Smooth muscle cell (in vitro differentiated cells): Measurements from ENCODE around the gene ASIC2. TPM values are rescaled to one million over a fixed set of nuclear protein-coding genes. Genes with fewer than 3 reads are reported as not detected.

Source experiments
- DNase-seq: peaks from one replicate; lab custom pipeline; 2025; ENCODE audit not compliant: unreplicated experiment; lab: John Stamatoyannopoulos, UW
- H2AFZ ChIP-seq: fragments of 200-600 bp; sonication (generic); 2 replicates; pipeline ENCODE4 v1.6.0; 2016; ENCODE audit warnings: antibody characterized with exemption, low read depth, mild to moderate bottlenecking
- H3F3A ChIP-seq: fragments of 200-600 bp; sonication (generic); 2 replicates; pipeline ENCODE4 v1.6.0; 2017; ENCODE audit warnings: antibody characterized with exemption, low read depth
- H3K27ac ChIP-seq: fragments of 200-600 bp; sonication (generic); 2 replicates; pipeline ENCODE4 v1.5.1; 2016; ENCODE audit warnings: low read depth, mild to moderate bottlenecking
- H3K27me3 ChIP-seq: fragments of 200-600 bp; sonication (generic); 2 replicates; pipeline ENCODE4 v1.6.1; 2016; ENCODE audit warnings: low read depth, mild to moderate bottlenecking
- H3K36me3 ChIP-seq: fragments of 200-600 bp; sonication (generic); 2 replicates; pipeline ENCODE4 v1.5.1; 2016; ENCODE audit warnings: low read depth
- H3K4me1 ChIP-seq: fragments of 200-600 bp; sonication (generic); 2 replicates; pipeline ENCODE4 v1.5.1; 2016; ENCODE audit warnings: low read depth
- H3K4me2 ChIP-seq: fragments of 200-600 bp; sonication (generic); 2 replicates; pipeline ENCODE4 v1.6.0; 2016; ENCODE audit warnings: mild to moderate bottlenecking
- H3K4me3 ChIP-seq: fragments of 200-600 bp; sonication (generic); 2 replicates; pipeline ENCODE4 v1.5.1; 2016; ENCODE audit warnings: mild to moderate bottlenecking
- H3K79me2 ChIP-seq: fragments of 200-600 bp; sonication (generic); 2 replicates; pipeline ENCODE4 v1.6.0; 2016; ENCODE audit warnings: low read depth, mild to moderate bottlenecking
- H3K9ac ChIP-seq: fragments of 200-600 bp; sonication (generic); 2 replicates; pipeline ENCODE4 v1.6.0; 2016; ENCODE audit warnings: low read depth
- H3K9me3 ChIP-seq: fragments of 200-600 bp; sonication (generic); replicated peaks from 2 replicates; pipeline ENCODE4 v1.5.1; 2016; ENCODE audit warnings: low read depth
- H4K20me1 ChIP-seq: fragments of 200-600 bp; sonication (generic); 2 replicates; pipeline ENCODE4 v1.6.0; 2016; ENCODE audit warnings: low read depth
- WGBS: methylation state at CpG from one replicate; pipeline ENCODE4 v1.1.7; 2016; ENCODE audit warnings: low lambda C conversion rate; 5-methylcytosine and 5-hydroxymethylcytosine counted together
- polyA plus RNA-seq: library from polyadenylated mRNA; unstranded; fragments of >200 nt; fragmentation: Nextera tagmentation; extraction: Ambion mirVana; gene quantifications from 2 replicates; pipeline ENCODE4 v1.2.1, GENCODE V29; 2016
- total RNA-seq: library from RNA; depleted of rRNA; stranded (reverse); fragments of >200 nt; gene quantifications from 2 replicates; pipeline ENCODE4 v1.2.3, GENCODE V29; 2014
- TF ChIP-seq, protein P1 (sequence below): fragments of 200-600 bp; sonication (generic); IDR thresholded peaks from 2 replicates; pipeline ENCODE4 v1.5.1; 2017; ENCODE audit warnings: borderline replicate concordance, mild to moderate bottlenecking, antibody characterized with exemption; ENCODE audit not compliant: insufficient read depth, poor library complexity, severe bottlenecking

Gene ASIC2
- total and polyA plus RNA-seq, 2 experiments from 2014 or later, result 0.18 to 0.23 TPM

DNA sequence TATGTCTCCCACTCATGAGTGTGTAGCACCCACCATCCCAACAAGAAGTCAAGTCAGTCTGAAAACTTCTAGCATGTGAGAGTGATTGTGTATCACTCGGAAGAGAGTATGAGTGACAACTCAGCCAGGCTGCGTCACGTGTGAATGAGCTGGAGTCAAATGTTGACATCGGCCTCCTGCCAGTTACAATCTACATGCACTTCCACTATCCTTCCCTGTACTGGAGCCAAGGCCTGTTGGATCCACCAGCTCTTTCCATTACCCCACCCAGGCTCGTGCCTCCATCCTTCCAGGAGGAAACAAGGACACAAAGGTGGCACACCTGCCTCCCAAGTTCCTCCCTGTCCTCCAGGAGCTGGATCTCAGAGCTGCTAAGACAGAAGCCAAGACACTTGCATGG, 64.5 kb downstream of the ASIC2 start:
- Histone ChIP-seq H3K27me3 (peaks cover 10% of the 10 kb centered on the region), H3K27ac (no peak overlapping the region), H3K36me3 (no peaks in the 10 kb centered on the region), H4K20me1 (no peaks in the 10 kb centered on the region), H3K9ac (no peak overlapping the region), H3K79me2 (no peaks in the 10 kb centered on the region), H3F3A (no peaks in the 10 kb centered on the region), H2AFZ (no peak overlapping the region), H3K4me1 (no peaks in the 10 kb centered on the region), H3K4me3 (no peak overlapping the region), H3K9me3 (no peaks in the 10 kb centered on the region), H3K4me2 (no peak overlapping the region)
- WGBS, result 92% methylated on average over 5 of the region's 5 CpGs
- no peak for DNase-seq
- TF ChIP-seq, protein P1, sequence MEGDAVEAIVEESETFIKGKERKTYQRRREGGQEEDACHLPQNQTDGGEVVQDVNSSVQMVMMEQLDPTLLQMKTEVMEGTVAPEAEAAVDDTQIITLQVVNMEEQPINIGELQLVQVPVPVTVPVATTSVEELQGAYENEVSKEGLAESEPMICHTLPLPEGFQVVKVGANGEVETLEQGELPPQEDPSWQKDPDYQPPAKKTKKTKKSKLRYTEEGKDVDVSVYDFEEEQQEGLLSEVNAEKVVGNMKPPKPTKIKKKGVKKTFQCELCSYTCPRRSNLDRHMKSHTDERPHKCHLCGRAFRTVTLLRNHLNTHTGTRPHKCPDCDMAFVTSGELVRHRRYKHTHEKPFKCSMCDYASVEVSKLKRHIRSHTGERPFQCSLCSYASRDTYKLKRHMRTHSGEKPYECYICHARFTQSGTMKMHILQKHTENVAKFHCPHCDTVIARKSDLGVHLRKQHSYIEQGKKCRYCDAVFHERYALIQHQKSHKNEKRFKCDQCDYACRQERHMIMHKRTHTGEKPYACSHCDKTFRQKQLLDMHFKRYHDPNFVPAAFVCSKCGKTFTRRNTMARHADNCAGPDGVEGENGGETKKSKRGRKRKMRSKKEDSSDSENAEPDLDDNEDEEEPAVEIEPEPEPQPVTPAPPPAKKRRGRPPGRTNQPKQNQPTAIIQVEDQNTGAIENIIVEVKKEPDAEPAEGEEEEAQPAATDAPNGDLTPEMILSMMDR, result no peak

DNA sequence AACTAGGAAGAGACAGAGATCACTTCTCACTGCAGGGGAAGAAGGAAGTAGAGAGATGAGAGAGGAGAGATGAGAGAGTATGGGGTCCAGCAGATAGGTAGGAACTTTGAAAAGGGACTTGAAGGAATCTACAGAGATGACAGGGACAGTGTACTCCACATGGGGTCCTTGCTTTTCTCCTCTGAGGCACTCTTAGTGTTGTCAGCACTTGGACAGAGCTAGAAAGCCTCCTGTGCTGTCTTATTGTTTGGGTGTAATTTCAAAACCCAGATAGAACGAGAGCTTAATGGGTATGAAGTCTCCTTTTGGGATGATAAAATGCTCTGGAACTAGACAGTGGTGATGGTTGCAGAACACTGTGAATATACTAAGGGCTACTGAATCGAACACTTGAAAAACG, 65.2 kb downstream of the ASIC2 start:
- no peaks in the 10 kb centered on the region for H3K9me3 ChIP-seq
- DNase-seq, result no peak
- H3K4me1 ChIP-seq, result no peaks in the 10 kb centered on the region
- 79% methylated on average over 3 of the region's 3 CpGs for WGBS
- H4K20me1 ChIP-seq, result no peaks in the 10 kb centered on the region
- no peak overlapping the region for H3K9ac ChIP-seq
- no peaks in the 10 kb centered on the region for H3F3A ChIP-seq
- peaks cover 10% of the 10 kb centered on the region for H3K27me3 ChIP-seq
- H3K27ac ChIP-seq, result no peak overlapping the region
- TF ChIP-seq, protein P1, result no peak
- no peak overlapping the region for H3K4me2 ChIP-seq
- no peaks in the 10 kb centered on the region for H3K79me2 ChIP-seq
- no peaks in the 10 kb centered on the region for H3K36me3 ChIP-seq
- H2AFZ ChIP-seq, result no peak overlapping the region
- H3K4me3 ChIP-seq, result no peak overlapping the region

DNA sequence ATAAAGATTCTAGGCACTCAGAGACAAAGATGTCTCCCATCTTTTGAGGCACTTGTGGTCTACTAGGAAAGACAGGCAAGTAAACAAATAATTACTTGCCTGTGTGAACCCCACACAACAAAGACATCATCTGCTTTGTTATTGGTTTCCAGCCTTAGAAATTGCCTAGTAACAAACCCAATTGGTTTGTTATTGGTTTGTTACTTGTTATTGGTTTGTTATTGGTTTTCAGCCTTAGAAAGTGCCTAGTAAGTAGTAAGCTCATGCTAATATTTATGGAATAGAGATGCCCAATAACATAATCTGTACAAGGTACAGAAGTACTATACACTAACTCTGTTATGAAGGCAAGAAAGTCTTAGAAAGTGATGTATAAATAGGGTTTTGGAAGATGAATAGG, 67.1 kb downstream of the ASIC2 start:
- Histone ChIP-seq H3K9ac (no peak overlapping the region), H3K36me3 (no peaks in the 10 kb centered on the region), H4K20me1 (no peaks in the 10 kb centered on the region), H2AFZ (no peak overlapping the region), H3K4me1 (no peaks in the 10 kb centered on the region), H3K79me2 (no peaks in the 10 kb centered on the region), H3K4me2 (no peak overlapping the region), H3K27ac (no peak overlapping the region), H3K27me3 (peaks cover 10% of the 10 kb centered on the region), H3F3A (no peaks in the 10 kb centered on the region), H3K9me3 (no peaks in the 10 kb centered on the region), H3K4me3 (no peak overlapping the region)
- TF ChIP-seq, protein P1, result no peak
- no peak for DNase-seq

DNA sequence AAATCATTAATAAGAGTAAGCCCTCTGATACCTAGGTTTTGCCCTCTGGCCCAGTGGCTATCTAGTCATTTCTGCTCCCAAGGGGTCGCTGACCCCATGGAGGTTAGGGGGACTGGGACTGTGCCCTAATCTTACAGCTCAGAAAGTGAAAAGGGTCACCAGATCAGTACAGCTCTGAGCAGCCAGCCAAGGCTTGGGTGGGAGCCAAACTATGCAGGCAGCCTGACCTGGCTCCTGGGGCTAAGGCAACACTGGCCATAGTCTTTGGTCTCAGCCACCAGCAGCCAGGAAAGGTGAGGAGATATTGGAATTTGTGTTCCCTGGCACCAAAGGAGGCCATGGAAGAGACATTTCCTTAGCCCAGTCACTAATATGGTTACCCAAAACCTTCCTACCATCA, 67.6 kb downstream of the ASIC2 start:
- Histone ChIP-seq H3K4me1 (no peaks in the 10 kb centered on the region), H3K79me2 (no peaks in the 10 kb centered on the region), H3K4me2 (no peak overlapping the region), H3K4me3 (no peak overlapping the region), H3K27ac (no peak overlapping the region), H4K20me1 (no peaks in the 10 kb centered on the region), H2AFZ (no peak overlapping the region), H3K9me3 (no peaks in the 10 kb centered on the region), H3F3A (no peaks in the 10 kb centered on the region), H3K27me3 (peaks cover 10% of the 10 kb centered on the region), H3K36me3 (no peaks in the 10 kb centered on the region), H3K9ac (no peak overlapping the region)
- DNase-seq, result no peak
- WGBS, result 79% methylated on average over 1 of the region's 1 CpG
- TF ChIP-seq, protein P1, result no peak
